ENCODE measurements around the gene RBMS3. TPM values are rescaled to one million over a fixed set of nuclear protein-coding genes. Genes with fewer than 3 reads are reported as not detected.

The RBMS3 gene
- total RNA-seq, 5 donors from 2014 or later (not counting 1 experiment from before 2014, with no cell fraction given), result 0.62 to 2.9 (median 1.4) TPM

GRCh38 chr3:29565236-29565635, 284.4 kb downstream of the RBMS3 start:
- no peaks in the 10 kb centered on the region for H3K9me3 ChIP-seq
- Mint-ChIP-seq H3K36me3 (no peaks in the 10 kb centered on the region), H3K4me3 (no peak overlapping the region), H3K4me1 (no peaks in the 10 kb centered on the region), H3K9me3 (no peaks in the 10 kb centered on the region), H3K27ac (no peak overlapping the region), H3K27me3 (peaks cover 0 to 2% of the 10 kb centered on the region in 2 donors)
- H3K27ac ChIP-seq (ENCODE audit: low read length), result no peak overlapping the region
- no peaks in the 10 kb centered on the region for H3K4me1 ChIP-seq (ENCODE audit: control insufficient read depth in 1 of 2, extremely low read depth in 1 of 2, insufficient read depth in 2 of 2, low read length in 2 of 2)
- no peaks in the 10 kb centered on the region for H3K36me3 ChIP-seq (ENCODE audit: control insufficient read depth in 2 of 2, extremely low read depth in 1 of 2, insufficient read depth in 1 of 2, low read length in 1 of 2)
- ChIA-PET POLR2A (no interaction called here), CTCF (interaction anchor here in 1 of 2 donors (0.7 kb wide), 1 partner anchor 12 kb away, joined by 3 read pairs; no protein-coding TSS in a partner anchor)
- no peaks in the 10 kb centered on the region for H3K27me3 ChIP-seq (replicated peaks in 1 of 2; ENCODE audit: control insufficient read depth in 2 of 2, extremely low read depth in 1 of 2, insufficient read depth in 2 of 2, low read length in 1 of 2)
- no peak overlapping the region for H3K4me3 ChIP-seq (ENCODE audit: control insufficient read depth in 1 of 2, extremely low read depth in 1 of 2, low read length in 1 of 2)
- DNase-seq (no peak), ATAC-seq (replicated peaks in 1 of 4) (no peak)

- POLR2A ChIA-PET, result no interaction called here
- Mint-ChIP-seq H3K27ac (no peak overlapping the region), H3K4me3 (no peak overlapping the region), H3K9me3 (peaks cover 0 to 5% (median 4%) of the 10 kb centered on the region in 3 donors), H3K4me1 (no peaks in the 10 kb centered on the region), H3K27me3 (peaks cover 0 to 2% of the 10 kb centered on the region in 2 donors), H3K36me3 (no peaks in the 10 kb centered on the region)
- no peak overlapping the region for H3K4me3 ChIP-seq (ENCODE audit: control insufficient read depth in 1 of 2, extremely low read depth in 1 of 2, low read length in 1 of 2)
- WGBS (ENCODE audit: insufficient coverage), result 33% methylated on average over 1 of the region's 4 CpGs
- CTCF ChIA-PET, result no interaction called here
- H3K4me1 ChIP-seq (ENCODE audit: control insufficient read depth in 1 of 2, extremely low read depth in 1 of 2, insufficient read depth in 2 of 2, low read length in 2 of 2), result no peaks in the 10 kb centered on the region
- H3K27ac ChIP-seq (ENCODE audit: low read length), result no peak overlapping the region
- DNase-seq, result no peak
- H3K36me3 ChIP-seq (ENCODE audit: control insufficient read depth in 2 of 2, extremely low read depth in 1 of 2, insufficient read depth in 1 of 2, low read length in 1 of 2), result no peaks in the 10 kb centered on the region
- H3K27me3 ChIP-seq (replicated peaks in 1 of 2; ENCODE audit: control insufficient read depth in 2 of 2, extremely low read depth in 1 of 2, insufficient read depth in 2 of 2, low read length in 1 of 2), result no peaks in the 10 kb centered on the region
- no peaks in the 10 kb centered on the region for H3K9me3 ChIP-seq
- ATAC-seq (replicated peaks in 1 of 4), result no peak
Observed at GRCh38 chr3:29567501-29567900, 286.6 kb downstream of the RBMS3 start.

- H3K36me3 Mint-ChIP-seq, result no peaks in the 10 kb centered on the region
Observed at GRCh38 chr3:29568355-29568754, 287.5 kb downstream of the RBMS3 start.

GRCh38 chr3:29576181-29576580, 295.3 kb downstream of the RBMS3 start:
- ATAC-seq (replicated peaks in 1 of 4) (no peak), DNase-seq (no peak)
- Histone ChIP-seq H3K4me1 (ENCODE audit: control insufficient read depth in 1 of 2, extremely low read depth in 1 of 2, insufficient read depth in 2 of 2, low read length in 2 of 2) (no peaks in the 10 kb centered on the region), H3K27me3 (replicated peaks in 1 of 2; ENCODE audit: control insufficient read depth in 2 of 2, extremely low read depth in 1 of 2, insufficient read depth in 2 of 2, low read length in 1 of 2) (no peaks in the 10 kb centered on the region), H3K4me3 (ENCODE audit: control insufficient read depth in 1 of 2, extremely low read depth in 1 of 2, low read length in 1 of 2) (no peak overlapping the region), H3K9me3 (no peaks in the 10 kb centered on the region), H3K36me3 (ENCODE audit: control insufficient read depth in 2 of 2, extremely low read depth in 1 of 2, insufficient read depth in 1 of 2, low read length in 1 of 2) (no peaks in the 10 kb centered on the region), H3K27ac (ENCODE audit: low read length) (no peak overlapping the region)
- no peak overlapping the region for H3K4me3 Mint-ChIP-seq
- ChIA-PET POLR2A (no interaction called here), CTCF (no interaction called here)
- H3K36me3 Mint-ChIP-seq, result no peaks in the 10 kb centered on the region
- H3K4me1 Mint-ChIP-seq, result no peaks in the 10 kb centered on the region
- H3K9me3 Mint-ChIP-seq, result peaks cover 0 to 18% (median 3%) of the 10 kb centered on the region in 3 donors
- H3K27ac Mint-ChIP-seq, result no peak overlapping the region
- WGBS (ENCODE audit: insufficient coverage), result no CpG with 5 or more reads among the region's 1 CpG
- H3K27me3 Mint-ChIP-seq, result no peaks in the 10 kb centered on the region

More at GRCh38 chr3:29568355-29568754, 287.5 kb downstream of the RBMS3 start:
- Histone ChIP-seq H3K27me3 (replicated peaks in 1 of 2; ENCODE audit: control insufficient read depth in 2 of 2, extremely low read depth in 1 of 2, insufficient read depth in 2 of 2, low read length in 1 of 2) (no peaks in the 10 kb centered on the region), H3K27ac (ENCODE audit: low read length) (no peak overlapping the region), H3K4me1 (ENCODE audit: control insufficient read depth in 1 of 2, extremely low read depth in 1 of 2, insufficient read depth in 2 of 2, low read length in 2 of 2) (no peaks in the 10 kb centered on the region), H3K4me3 (ENCODE audit: control insufficient read depth in 1 of 2, extremely low read depth in 1 of 2, low read length in 1 of 2) (no peak overlapping the region), H3K36me3 (ENCODE audit: control insufficient read depth in 2 of 2, extremely low read depth in 1 of 2, insufficient read depth in 1 of 2, low read length in 1 of 2) (no peaks in the 10 kb centered on the region), H3K9me3 (no peaks in the 10 kb centered on the region)
- Mint-ChIP-seq H3K4me1 (no peaks in the 10 kb centered on the region), H3K27me3 (peaks cover 0 to 2% of the 10 kb centered on the region in 2 donors), H3K27ac (no peak overlapping the region), H3K9me3 (peaks cover 0 to 6% (median 4%) of the 10 kb centered on the region in 3 donors), H3K4me3 (no peak overlapping the region)
- POLR2A ChIA-PET, result no interaction called here
- WGBS (ENCODE audit: insufficient coverage), result 90% methylated on average over 2 of the region's 2 CpGs
- no peak for ATAC-seq (replicated peaks in 1 of 4)
- no peak for DNase-seq
- CTCF ChIA-PET, result no interaction called here

- POLR2A ChIA-PET, result no interaction called here
- H3K36me3 Mint-ChIP-seq, result no peaks in the 10 kb centered on the region
- H3K4me3 Mint-ChIP-seq, result no peak overlapping the region
- Histone ChIP-seq H3K36me3 (ENCODE audit: control insufficient read depth in 2 of 2, extremely low read depth in 1 of 2, insufficient read depth in 1 of 2, low read length in 1 of 2) (no peaks in the 10 kb centered on the region), H3K27ac (ENCODE audit: low read length) (no peak overlapping the region), H3K4me3 (ENCODE audit: control insufficient read depth in 1 of 2, extremely low read depth in 1 of 2, low read length in 1 of 2) (no peak overlapping the region), H3K4me1 (ENCODE audit: control insufficient read depth in 1 of 2, extremely low read depth in 1 of 2, insufficient read depth in 2 of 2, low read length in 2 of 2) (no peaks in the 10 kb centered on the region), H3K27me3 (replicated peaks in 1 of 2; ENCODE audit: control insufficient read depth in 2 of 2, extremely low read depth in 1 of 2, insufficient read depth in 2 of 2, low read length in 1 of 2) (no peaks in the 10 kb centered on the region), H3K9me3 (no peaks in the 10 kb centered on the region)
- CTCF ChIA-PET, result no interaction called here
- DNase-seq (no peak), ATAC-seq (replicated peaks in 1 of 4) (no peak)
- no peaks in the 10 kb centered on the region for H3K4me1 Mint-ChIP-seq
- peaks cover 0 to 14% (median 0%) of the 10 kb centered on the region in 3 donors for H3K9me3 Mint-ChIP-seq
- no peak overlapping the region for H3K27ac Mint-ChIP-seq
- H3K27me3 Mint-ChIP-seq, result no peaks in the 10 kb centered on the region
Observed at GRCh38 chr3:29576675-29577074, 295.8 kb downstream of the RBMS3 start.

GRCh38 chr3:29577250-29577649, 296.4 kb downstream of the RBMS3 start:
- CTCF ChIA-PET, result no interaction called here
- H3K9me3 Mint-ChIP-seq, result peaks cover 0 to 14% (median 0%) of the 10 kb centered on the region in 3 donors

GRCh38 chr3:29581311-29581710, 300.4 kb downstream of the RBMS3 start:
- Mint-ChIP-seq H3K36me3 (no peaks in the 10 kb centered on the region), H3K27me3 (no peaks in the 10 kb centered on the region), H3K4me1 (no peaks in the 10 kb centered on the region), H3K4me3 (no peak overlapping the region), H3K27ac (no peak overlapping the region), H3K9me3 (peaks cover 0 to 6% (median 0%) of the 10 kb centered on the region in 3 donors)
- Histone ChIP-seq H3K9me3 (no peaks in the 10 kb centered on the region), H3K27me3 (replicated peaks in 1 of 2; ENCODE audit: control insufficient read depth in 2 of 2, extremely low read depth in 1 of 2, insufficient read depth in 2 of 2, low read length in 1 of 2) (no peaks in the 10 kb centered on the region), H3K27ac (ENCODE audit: low read length) (no peak overlapping the region), H3K4me3 (ENCODE audit: control insufficient read depth in 1 of 2, extremely low read depth in 1 of 2, low read length in 1 of 2) (no peak overlapping the region), H3K4me1 (ENCODE audit: control insufficient read depth in 1 of 2, extremely low read depth in 1 of 2, insufficient read depth in 2 of 2, low read length in 2 of 2) (no peaks in the 10 kb centered on the region), H3K36me3 (ENCODE audit: control insufficient read depth in 2 of 2, extremely low read depth in 1 of 2, insufficient read depth in 1 of 2, low read length in 1 of 2) (no peaks in the 10 kb centered on the region)
- CTCF ChIA-PET, result interaction anchor here in 1 of 2 donors (0.5 kb wide), 1 partner anchor 58 kb away, joined by 5 read pairs; no protein-coding TSS in a partner anchor
- ATAC-seq (replicated peaks in 1 of 4) (no peak), DNase-seq (no peak)
- POLR2A ChIA-PET, result no interaction called here
- WGBS (ENCODE audit: insufficient coverage), result 89% methylated on average over 1 of the region's 1 CpG

More at GRCh38 chr3:29577250-29577649, 296.4 kb downstream of the RBMS3 start:
- Histone ChIP-seq H3K4me3 (ENCODE audit: control insufficient read depth in 1 of 2, extremely low read depth in 1 of 2, low read length in 1 of 2) (no peak overlapping the region), H3K9me3 (no peaks in the 10 kb centered on the region), H3K27me3 (replicated peaks in 1 of 2; ENCODE audit: control insufficient read depth in 2 of 2, extremely low read depth in 1 of 2, insufficient read depth in 2 of 2, low read length in 1 of 2) (no peaks in the 10 kb centered on the region), H3K4me1 (ENCODE audit: control insufficient read depth in 1 of 2, extremely low read depth in 1 of 2, insufficient read depth in 2 of 2, low read length in 2 of 2) (no peaks in the 10 kb centered on the region), H3K27ac (ENCODE audit: low read length) (no peak overlapping the region), H3K36me3 (ENCODE audit: control insufficient read depth in 2 of 2, extremely low read depth in 1 of 2, insufficient read depth in 1 of 2, low read length in 1 of 2) (no peaks in the 10 kb centered on the region)
- no peak for ATAC-seq (replicated peaks in 1 of 4)
- Mint-ChIP-seq H3K27ac (no peak overlapping the region), H3K27me3 (no peaks in the 10 kb centered on the region), H3K4me1 (no peaks in the 10 kb centered on the region), H3K4me3 (no peak overlapping the region), H3K36me3 (no peaks in the 10 kb centered on the region)
- no peak for DNase-seq
- WGBS (ENCODE audit: insufficient coverage), result 83% methylated on average over 2 of the region's 2 CpGs
- POLR2A ChIA-PET, result no interaction called here

All from T-cell (primary cell).